ENCODE measurements around the gene C16orf78.

GRCh38 chr16:49362230-49362629, 11.4 kb upstream of the C16orf78 start:
- no peak for TF ChIP-seq CTCF (optimal IDR thresholded peaks at IDR 0.05 in 1 of 3, IDR thresholded peaks at IDR 0.05 in 1 of 3, conservative IDR thresholded peaks at IDR 0.05 in 1 of 3; ENCODE audit: extremely low read depth in 1 of 3, insufficient read depth in 2 of 3, low read length in 3 of 3)
- TF ChIP-seq EZH2 (IDR thresholded peaks at IDR 0.05; ENCODE audit: low read length), result no peak

Measured in keratinocyte (primary cell).